RWPE1 (cell line): ENCODE data around the gene SLC35B3.
"Not testable (repeated sequence)": the region's sequence is repeated elsewhere in the genome, so short reads cannot be mapped to it uniquely, and the experiment has no call there.

Experiments used
- CTCF ChIA-PET: fragments of 350-600 bp; sonication (Branson Sonifier 250); formaldehyde crosslinking; extraction: SDS; loops from one replicate; lab custom pipeline; 2021; lab: Yijun Ruan, JAX
- POLR2A ChIA-PET: fragments of 400-600 bp; formaldehyde crosslinking; extraction: SDS; loops from one replicate; lab custom pipeline; 2020; ENCODE audit warnings: antibody characterized with exemption; ENCODE audit not compliant: low non-redundant PET; lab: Yijun Ruan, JAX
- DNase-seq: peaks from one replicate; pipeline ENCODE4 v3.0.0; 2012; ENCODE audit warnings: low spot score
- H3K27ac ChIP-seq: fragments of 450-650 bp; 2 replicates; pipeline ENCODE4 v1.5.1; 2017
- TF ChIP-seq, protein P1 (sequence below): fragments of 450-650 bp; conservative IDR thresholded peaks from 2 replicates; pipeline ENCODE4 v1.5.1; 2017; ENCODE audit warnings: low read depth, mild to moderate bottlenecking

The SLC35B3 gene

DNA sequence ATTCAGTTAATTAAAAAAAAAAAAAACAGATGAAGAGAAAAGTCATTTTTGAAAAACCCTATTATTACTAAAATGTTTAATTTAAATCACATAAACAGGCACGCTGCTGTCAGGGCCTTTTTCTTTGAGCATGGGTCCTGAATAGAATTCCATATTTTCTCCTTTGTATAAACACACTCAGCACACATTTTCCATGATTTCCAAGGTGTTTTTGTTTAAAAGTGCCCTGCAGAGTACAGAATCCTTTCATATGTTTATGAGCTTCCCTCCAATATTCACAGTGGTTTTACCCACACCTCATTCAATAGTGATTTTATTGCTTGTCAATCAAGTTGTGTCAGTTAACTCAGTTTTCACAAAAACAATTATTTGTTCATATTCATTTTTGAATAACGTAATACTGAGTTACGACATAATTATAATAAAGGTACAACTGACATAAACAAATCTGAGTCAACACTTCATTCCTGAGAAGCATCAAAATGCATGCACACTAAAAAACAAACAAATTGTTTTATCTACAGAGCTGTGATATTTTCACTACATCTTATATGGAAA is 15.2 kb downstream of the SLC35B3 start:
- CTCF ChIA-PET = no interaction called here
- POLR2A ChIA-PET = no interaction called here
- no peak overlapping the region for H3K27ac ChIP-seq
- no peak for DNase-seq
- TF ChIP-seq, protein P1, sequence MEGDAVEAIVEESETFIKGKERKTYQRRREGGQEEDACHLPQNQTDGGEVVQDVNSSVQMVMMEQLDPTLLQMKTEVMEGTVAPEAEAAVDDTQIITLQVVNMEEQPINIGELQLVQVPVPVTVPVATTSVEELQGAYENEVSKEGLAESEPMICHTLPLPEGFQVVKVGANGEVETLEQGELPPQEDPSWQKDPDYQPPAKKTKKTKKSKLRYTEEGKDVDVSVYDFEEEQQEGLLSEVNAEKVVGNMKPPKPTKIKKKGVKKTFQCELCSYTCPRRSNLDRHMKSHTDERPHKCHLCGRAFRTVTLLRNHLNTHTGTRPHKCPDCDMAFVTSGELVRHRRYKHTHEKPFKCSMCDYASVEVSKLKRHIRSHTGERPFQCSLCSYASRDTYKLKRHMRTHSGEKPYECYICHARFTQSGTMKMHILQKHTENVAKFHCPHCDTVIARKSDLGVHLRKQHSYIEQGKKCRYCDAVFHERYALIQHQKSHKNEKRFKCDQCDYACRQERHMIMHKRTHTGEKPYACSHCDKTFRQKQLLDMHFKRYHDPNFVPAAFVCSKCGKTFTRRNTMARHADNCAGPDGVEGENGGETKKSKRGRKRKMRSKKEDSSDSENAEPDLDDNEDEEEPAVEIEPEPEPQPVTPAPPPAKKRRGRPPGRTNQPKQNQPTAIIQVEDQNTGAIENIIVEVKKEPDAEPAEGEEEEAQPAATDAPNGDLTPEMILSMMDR = no peak

DNA sequence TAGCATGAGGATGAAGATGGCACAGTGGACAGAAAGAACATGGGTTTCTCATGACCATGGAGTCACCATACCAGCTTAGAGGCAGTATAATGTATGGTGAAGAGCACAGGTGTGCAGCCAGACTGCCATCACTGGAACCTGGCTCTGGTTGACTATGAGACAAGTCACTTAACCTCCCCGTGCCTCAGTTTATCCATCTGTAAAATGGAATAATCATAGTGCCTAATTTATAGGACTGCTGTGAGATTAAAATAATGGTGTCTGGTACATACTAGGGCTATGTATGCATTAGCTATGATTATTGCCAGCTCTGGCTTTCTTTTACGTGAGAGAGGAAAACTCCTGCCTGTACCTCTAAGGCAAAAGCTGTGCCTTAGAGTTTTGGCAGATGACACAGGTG is 19.4 kb downstream of the SLC35B3 start:
- CTCF ChIA-PET = no interaction called here

DNA sequence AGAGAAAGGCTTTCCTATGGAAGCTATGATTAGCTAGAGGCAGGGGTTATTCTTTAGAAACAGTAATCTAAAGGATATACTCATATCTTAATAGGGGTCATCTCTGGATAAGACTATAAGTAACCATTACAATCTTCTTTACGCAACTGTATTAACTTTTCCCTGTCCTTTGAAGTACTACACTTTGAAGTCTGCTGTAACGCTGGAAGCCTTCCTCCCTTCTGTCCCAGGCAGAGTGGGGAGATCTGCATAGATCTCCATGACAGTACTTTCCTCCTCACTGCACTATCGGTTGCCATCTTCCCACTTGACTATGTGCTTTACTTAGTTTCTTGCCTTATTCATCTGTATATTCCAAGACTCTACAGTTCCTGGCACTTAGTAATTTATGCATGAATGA is 20.1 kb downstream of the SLC35B3 start:
- no peak overlapping the region for H3K27ac ChIP-seq
- no peak for DNase-seq
- TF ChIP-seq, protein P1 = no peak
- POLR2A ChIA-PET = no interaction called here
- CTCF ChIA-PET = no interaction called here

More for the DNA sequence above, 19.4 kb downstream of the SLC35B3 start:
- no peak for DNase-seq
- POLR2A ChIA-PET = no interaction called here
- no peak overlapping the region for H3K27ac ChIP-seq
- TF ChIP-seq, protein P1 = no peak

DNA sequence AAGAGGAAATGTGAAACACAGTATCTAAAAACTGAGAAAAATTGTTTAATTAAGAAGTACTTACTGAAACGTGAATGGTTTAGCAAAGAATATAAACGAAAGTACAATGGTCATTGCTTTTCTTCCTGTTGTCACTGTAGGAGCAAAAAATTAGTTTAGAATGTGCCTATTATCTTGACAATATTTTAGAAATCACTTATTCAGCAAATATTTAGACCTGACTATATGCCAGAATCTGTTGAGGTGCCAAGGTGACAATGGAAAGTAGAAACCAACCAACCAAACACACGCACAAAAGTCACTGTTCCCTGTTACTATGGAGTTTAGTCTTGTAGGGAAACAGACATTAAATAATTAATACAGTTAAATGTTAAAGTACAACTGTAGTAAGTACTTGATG is 20.5 kb downstream of the SLC35B3 start:
- no peak for DNase-seq
- ChIA-PET CTCF (no interaction called here), POLR2A (no interaction called here)
- TF ChIP-seq, protein P1 = no peak
- no peak overlapping the region for H3K27ac ChIP-seq

DNA sequence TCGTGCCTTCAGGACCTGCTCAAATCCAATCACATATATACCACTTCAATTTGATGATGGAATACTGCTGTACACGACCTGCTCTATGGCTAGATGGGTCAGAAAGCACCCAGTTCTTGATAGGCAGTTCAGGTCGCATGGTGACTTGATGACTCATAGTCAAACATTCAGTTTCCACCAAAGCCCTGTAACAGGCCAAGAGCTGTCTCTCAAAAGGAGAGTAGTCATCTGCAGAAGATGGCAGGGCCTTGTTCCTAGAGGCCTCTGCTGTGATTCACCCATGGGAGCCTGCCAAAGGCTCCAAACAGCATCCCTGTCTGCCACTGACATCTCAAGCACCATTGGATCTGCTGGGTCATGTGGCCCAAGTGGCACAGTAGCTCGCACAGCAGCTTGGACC is 29.4 kb downstream of the SLC35B3 start:
- CTCF ChIA-PET, H3K27ac ChIP-seq, POLR2A ChIA-PET, DNase-seq: not testable (repeated sequence)

DNA sequence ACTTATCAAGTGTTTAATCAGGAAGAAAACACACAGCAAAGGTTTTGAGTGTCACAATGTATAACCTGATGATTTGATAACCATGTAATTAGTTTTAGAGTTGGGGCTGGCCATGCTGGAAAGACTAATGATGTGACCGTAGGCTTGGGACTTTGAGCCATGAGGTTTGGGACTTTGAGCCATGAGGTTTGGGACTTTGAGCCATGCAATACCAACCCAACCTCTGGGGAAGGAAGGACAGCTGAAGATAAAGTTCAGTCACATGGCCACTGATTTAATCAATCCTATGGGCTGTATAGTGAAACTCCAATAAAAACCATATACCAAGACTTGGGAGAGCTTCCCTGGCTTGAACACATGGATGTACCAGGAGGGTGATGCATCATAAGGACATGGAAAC is 32.8 kb downstream of the SLC35B3 start:
- TF ChIP-seq, protein P1 = no peak
- ChIA-PET POLR2A (no interaction called here), CTCF (no interaction called here)

DNA sequence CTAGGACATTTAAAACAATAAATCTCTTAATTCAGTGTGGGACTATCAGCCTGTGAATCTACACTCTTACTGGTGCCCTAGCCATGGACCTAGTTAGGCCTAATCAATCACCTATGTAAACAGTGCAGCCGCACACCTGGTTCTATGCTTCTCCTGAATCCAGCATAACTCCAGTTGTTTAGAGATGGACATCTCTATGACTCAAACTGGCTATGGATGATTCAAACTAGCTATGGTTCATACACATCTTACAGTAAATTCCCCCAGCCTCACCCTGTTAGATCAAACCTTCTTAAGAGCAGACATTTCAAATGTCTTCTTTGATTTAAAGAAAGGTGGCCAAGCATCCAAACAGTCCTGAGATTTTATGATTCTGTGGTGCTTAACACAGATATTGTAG is 34.7 kb downstream of the SLC35B3 start:
- DNase-seq = peak; percentile 3
- ChIA-PET POLR2A (no interaction called here), CTCF (no interaction called here)
- H3K27ac ChIP-seq = no peak overlapping the region
- TF ChIP-seq, protein P1 = no peak

More for the DNA sequence above, 32.8 kb downstream of the SLC35B3 start:
- DNase-seq = no peak
- no peak overlapping the region for H3K27ac ChIP-seq
